A549 treated with Mapracorat at 1 μM for 4 hours (cell line): Measurements from ENCODE around the gene RASGRF1. TPM values are rescaled to one million over a fixed set of nuclear protein-coding genes. Genes with fewer than 3 reads are reported as not detected.

Experiments used
- total RNA-seq: library from RNA; stranded (reverse); fragments of 200-300 nt; extraction: Qiagen RNA extraction; gene quantifications from 5 replicates; pipeline ENCODE4 v1.2.3, GENCODE V29; 2022

The RASGRF1 gene, protein sequence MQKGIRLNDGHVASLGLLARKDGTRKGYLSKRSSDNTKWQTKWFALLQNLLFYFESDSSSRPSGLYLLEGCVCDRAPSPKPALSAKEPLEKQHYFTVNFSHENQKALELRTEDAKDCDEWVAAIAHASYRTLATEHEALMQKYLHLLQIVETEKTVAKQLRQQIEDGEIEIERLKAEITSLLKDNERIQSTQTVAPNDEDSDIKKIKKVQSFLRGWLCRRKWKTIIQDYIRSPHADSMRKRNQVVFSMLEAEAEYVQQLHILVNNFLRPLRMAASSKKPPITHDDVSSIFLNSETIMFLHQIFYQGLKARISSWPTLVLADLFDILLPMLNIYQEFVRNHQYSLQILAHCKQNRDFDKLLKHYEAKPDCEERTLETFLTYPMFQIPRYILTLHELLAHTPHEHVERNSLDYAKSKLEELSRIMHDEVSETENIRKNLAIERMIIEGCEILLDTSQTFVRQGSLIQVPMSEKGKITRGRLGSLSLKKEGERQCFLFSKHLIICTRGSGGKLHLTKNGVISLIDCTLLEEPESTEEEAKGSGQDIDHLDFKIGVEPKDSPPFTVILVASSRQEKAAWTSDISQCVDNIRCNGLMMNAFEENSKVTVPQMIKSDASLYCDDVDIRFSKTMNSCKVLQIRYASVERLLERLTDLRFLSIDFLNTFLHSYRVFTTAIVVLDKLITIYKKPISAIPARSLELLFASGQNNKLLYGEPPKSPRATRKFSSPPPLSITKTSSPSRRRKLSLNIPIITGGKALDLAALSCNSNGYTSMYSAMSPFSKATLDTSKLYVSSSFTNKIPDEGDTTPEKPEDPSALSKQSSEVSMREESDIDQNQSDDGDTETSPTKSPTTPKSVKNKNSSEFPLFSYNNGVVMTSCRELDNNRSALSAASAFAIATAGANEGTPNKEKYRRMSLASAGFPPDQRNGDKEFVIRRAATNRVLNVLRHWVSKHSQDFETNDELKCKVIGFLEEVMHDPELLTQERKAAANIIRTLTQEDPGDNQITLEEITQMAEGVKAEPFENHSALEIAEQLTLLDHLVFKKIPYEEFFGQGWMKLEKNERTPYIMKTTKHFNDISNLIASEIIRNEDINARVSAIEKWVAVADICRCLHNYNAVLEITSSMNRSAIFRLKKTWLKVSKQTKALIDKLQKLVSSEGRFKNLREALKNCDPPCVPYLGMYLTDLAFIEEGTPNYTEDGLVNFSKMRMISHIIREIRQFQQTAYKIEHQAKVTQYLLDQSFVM (N-terminal part only)
- total RNA-seq: 0.19 to 0.42 TPM (median 0.39 TPM) in 5 replicates

DNA sequence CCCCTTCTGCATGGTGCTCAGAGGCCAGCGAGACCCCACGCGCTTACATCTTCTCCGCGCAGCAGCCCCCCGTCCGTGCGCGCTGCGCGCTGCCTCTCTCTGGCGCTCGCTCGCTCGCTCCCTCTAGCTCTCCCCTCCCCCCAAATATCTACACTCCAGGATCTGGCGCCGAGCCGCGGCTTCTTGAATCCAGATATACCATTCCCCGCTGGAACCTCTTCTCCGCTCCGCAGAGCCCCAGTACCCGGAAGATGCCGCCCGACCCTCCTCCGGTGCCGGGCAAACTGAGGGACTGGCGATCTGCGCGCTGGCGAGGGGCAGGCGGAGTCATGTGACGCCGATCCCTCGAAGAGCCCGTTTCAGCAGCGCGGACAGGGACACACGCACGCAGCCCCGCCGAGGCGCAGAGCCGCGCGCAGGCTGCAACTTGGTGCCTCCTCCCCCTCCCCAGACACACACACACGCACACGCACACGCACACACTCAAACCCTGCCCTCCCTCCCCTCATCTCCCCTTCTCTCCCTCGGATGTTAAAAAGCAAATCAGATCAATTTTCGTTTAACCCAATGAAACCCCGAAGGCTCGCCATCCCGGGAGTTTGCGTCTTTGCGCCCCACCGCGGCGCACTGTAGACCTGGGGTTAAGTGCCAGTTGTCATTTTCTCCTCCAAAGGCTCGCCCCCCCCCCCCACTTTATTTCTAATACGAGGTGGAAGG lies at the start of gene RASGRF1:
Gene RASGRF1, minus strand, starts transcription at position 294 of the 717 bp plus-strand sequence. Its CDS starts 282 bp downstream, at position 12.

DNA sequence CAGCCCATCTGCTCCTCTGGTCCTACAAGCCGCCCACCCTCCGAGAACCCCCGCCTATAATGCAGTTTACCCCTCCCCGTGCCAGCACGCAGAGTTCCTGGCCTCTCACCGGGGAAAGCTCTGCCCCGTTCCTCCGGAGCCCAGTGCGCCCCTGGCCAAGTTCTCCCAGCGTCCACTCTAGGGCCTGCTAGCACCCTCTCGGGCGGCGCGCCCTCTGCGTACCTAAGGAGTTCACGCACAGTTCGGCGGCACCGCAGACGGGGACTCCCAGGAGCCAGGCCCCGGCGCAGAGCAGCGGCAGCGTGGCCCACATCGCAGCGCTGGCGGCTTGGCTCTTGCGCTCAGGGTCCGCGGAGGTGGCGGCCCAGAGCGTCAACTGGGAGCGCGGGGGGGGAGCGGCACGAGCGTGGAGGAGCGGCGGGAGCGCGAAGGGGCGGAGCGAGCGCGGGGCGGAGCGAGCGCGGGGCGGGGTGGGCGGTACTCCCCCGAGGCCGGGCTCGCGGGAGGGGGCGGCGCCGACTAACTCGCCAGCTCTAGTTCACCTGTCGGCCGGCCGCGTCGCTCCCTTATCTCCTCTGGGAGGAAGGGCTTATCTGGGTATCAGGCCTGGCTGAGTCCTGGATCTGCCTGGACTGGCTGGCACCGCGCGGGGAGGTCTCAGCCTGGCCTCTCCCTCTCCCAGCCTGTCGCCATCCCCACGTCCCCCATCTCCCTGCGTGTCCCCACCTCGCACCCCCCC lies 145.7 kb downstream of the RASGRF1 start, which contains the start of gene CTSH:
Gene CTSH, minus strand, starts transcription at position 378 of the 739 bp plus-strand sequence. Its CDS starts 65 bp downstream, at position 313.

Other genes starting within 250 kb of the RASGRF1 start
- 340 to 660 TPM (median 383 TPM) in 5 replicates for gene MORF4L1, start 217.9 kb downstream of the RASGRF1 start, total RNA-seq
- 40.9 to 47.7 TPM (median 46.4 TPM) in 5 replicates for gene CTSH, start 145.7 kb downstream of the RASGRF1 start, total RNA-seq
- not detected in 5 replicates for gene ANKRD34C, start 191.9 kb upstream of the RASGRF1 start, total RNA-seq
- gene TMED3, start 220.3 kb upstream of the RASGRF1 start, total RNA-seq: 155 to 196 TPM (median 194 TPM) in 5 replicates